IgD-negative memory B cell (primary cell): ENCODE measurements around the gene HACD4. TPM values are rescaled to one million over a fixed set of nuclear protein-coding genes. Genes with fewer than 3 reads are reported as not detected.
"Not testable (repeated sequence)": the region's sequence is repeated elsewhere in the genome, so short reads cannot be mapped to it uniquely, and the experiment has no call there.

Experiments used
- H3K27ac Mint-ChIP-seq, 3 donors: one replicate each; pipeline ENCODE4 v1.8.0; 2020 to 2022; ENCODE audit warnings: mild to moderate bottlenecking in 3 of 3, mixed read lengths in 3 of 3, moderate library complexity in 1 of 3
- H3K27me3 Mint-ChIP-seq: one replicate; pipeline ENCODE4 v1.8.0; 2021; ENCODE audit warnings: mixed read lengths
- H3K36me3 Mint-ChIP-seq: one replicate; pipeline ENCODE4 v1.8.0; 2020; ENCODE audit warnings: mild to moderate bottlenecking, mixed read lengths
- H3K4me1 Mint-ChIP-seq, 3 donors: one replicate each; pipeline ENCODE4 v1.8.0; 2020 to 2022; ENCODE audit warnings: mixed read lengths in 3 of 3, mild to moderate bottlenecking in 1 of 3
- H3K4me3 Mint-ChIP-seq, 4 donors: one replicate each; pipeline ENCODE4 v1.8.0; 2020 to 2022; ENCODE audit warnings: mild to moderate bottlenecking in 4 of 4, mixed read lengths in 4 of 4, moderate library complexity in 3 of 4
- H3K9me3 Mint-ChIP-seq, 3 donors: one replicate each; pipeline ENCODE4 v1.8.0; 2020 to 2021; ENCODE audit warnings: mixed read lengths in 3 of 3, mild to moderate bottlenecking in 1 of 3
- polyA plus RNA-seq: library from polyadenylated mRNA; unstranded; fragments of 300-500 nt; fragmentation: Illumina TruSeq; gene quantifications from one replicate; pipeline ENCODE4 v1.2.3, GENCODE V29; 2021

HACD4 gene
- polyA plus RNA-seq, 1 donor from 2014 or later = 4.4 TPM

GRCh38 chr9:20995616-20996015, 35.8 kb downstream of the HACD4 start:
- H3K4me1 Mint-ChIP-seq = peaks cover 27 to 50% (median 43%) of the 10 kb centered on the region in 3 donors
- H3K36me3 Mint-ChIP-seq = peaks cover 14% of the 10 kb centered on the region
- H3K27ac Mint-ChIP-seq = no peak overlapping the region
- peaks cover 3% of the 10 kb centered on the region for H3K27me3 Mint-ChIP-seq
- peak overlapping the region in 2 of 4 donors; percentile 6 to 7 for H3K4me3 Mint-ChIP-seq
- peaks cover 0 to 2% (median 0%) of the 10 kb centered on the region in 3 donors for H3K9me3 Mint-ChIP-seq

GRCh38 chr9:20994486-20994885, 37.0 kb downstream of the HACD4 start:
- Mint-ChIP-seq H3K27ac (no peak overlapping the region), H3K4me1 (peaks cover 28 to 56% (median 48%) of the 10 kb centered on the region in 3 donors), H3K36me3 (peaks cover 16% of the 10 kb centered on the region)

GRCh38 chr9:20990867-20991266, 40.6 kb downstream of the HACD4 start:
- H3K4me3 Mint-ChIP-seq = no peak overlapping the region
- H3K9me3 Mint-ChIP-seq = no peaks in the 10 kb centered on the region
- peak overlapping the region in 1 of 3 donors; percentile 88 for H3K27ac Mint-ChIP-seq
- peaks cover 3% of the 10 kb centered on the region for H3K27me3 Mint-ChIP-seq
- peaks cover 16% of the 10 kb centered on the region for H3K36me3 Mint-ChIP-seq
- H3K4me1 Mint-ChIP-seq = peaks cover 10 to 49% (median 27%) of the 10 kb centered on the region in 3 donors

More at GRCh38 chr9:20994486-20994885, 37.0 kb downstream of the HACD4 start:
- no peaks in the 10 kb centered on the region for H3K9me3 Mint-ChIP-seq
- H3K27me3 Mint-ChIP-seq = peaks cover 6% of the 10 kb centered on the region
- H3K4me3 Mint-ChIP-seq = no peak overlapping the region

- peaks cover 3% of the 10 kb centered on the region for H3K27me3 Mint-ChIP-seq
- peak overlapping the region in 1 of 3 donors; percentile 17 for H3K27ac Mint-ChIP-seq
- peaks cover 16% of the 10 kb centered on the region for H3K36me3 Mint-ChIP-seq
- H3K4me1 Mint-ChIP-seq = peaks cover 3 to 40% (median 17%) of the 10 kb centered on the region in 3 donors
- no peak overlapping the region for H3K4me3 Mint-ChIP-seq
- H3K9me3 Mint-ChIP-seq = no peaks in the 10 kb centered on the region
Observed at GRCh38 chr9:20989923-20990341, 41.5 kb downstream of the HACD4 start.

- Mint-ChIP-seq H3K36me3 (peaks cover 12% of the 10 kb centered on the region), H3K9me3 (no peaks in the 10 kb centered on the region), H3K4me3 (no peak overlapping the region), H3K27me3 (peaks cover 3% of the 10 kb centered on the region), H3K27ac (no peak overlapping the region), H3K4me1 (peaks cover 2 to 33% (median 9%) of the 10 kb centered on the region in 3 donors)
Observed at GRCh38 chr9:20988671-20989315, 42.6 kb downstream of the HACD4 start.

GRCh38 chr9:20988061-20988460, 43.4 kb downstream of the HACD4 start:
- Mint-ChIP-seq H3K9me3 (no peaks in the 10 kb centered on the region), H3K36me3 (peaks cover 12% of the 10 kb centered on the region), H3K4me3 (no peak overlapping the region), H3K27ac (no peak overlapping the region), H3K4me1 (peaks cover 2 to 31% (median 9%) of the 10 kb centered on the region in 3 donors), H3K27me3 (peaks cover 3% of the 10 kb centered on the region)

- H3K4me3 Mint-ChIP-seq = no peak overlapping the region
- H3K9me3 Mint-ChIP-seq = no peaks in the 10 kb centered on the region
- peaks cover 3% of the 10 kb centered on the region for H3K27me3 Mint-ChIP-seq
- H3K36me3 Mint-ChIP-seq = peaks cover 12% of the 10 kb centered on the region
- H3K27ac Mint-ChIP-seq = no peak overlapping the region
- H3K4me1 Mint-ChIP-seq = peaks cover 2 to 29% (median 9%) of the 10 kb centered on the region in 3 donors
Observed at GRCh38 chr9:20987521-20987920, 43.9 kb downstream of the HACD4 start.

GRCh38 chr9:20985851-20986600, 45.4 kb downstream of the HACD4 start:
- no peak overlapping the region for H3K4me3 Mint-ChIP-seq
- H3K9me3 Mint-ChIP-seq = no peaks in the 10 kb centered on the region
- H3K36me3 Mint-ChIP-seq = peaks cover 6% of the 10 kb centered on the region

GRCh38 chr9:20984506-20984905, 46.9 kb downstream of the HACD4 start:
- H3K4me1 Mint-ChIP-seq = peaks cover 8 to 23% (median 11%) of the 10 kb centered on the region in 3 donors
- peaks cover 3% of the 10 kb centered on the region for H3K36me3 Mint-ChIP-seq
- no peaks in the 10 kb centered on the region for H3K9me3 Mint-ChIP-seq
- no peaks in the 10 kb centered on the region for H3K27me3 Mint-ChIP-seq
- no peak overlapping the region for H3K4me3 Mint-ChIP-seq
- no peak overlapping the region for H3K27ac Mint-ChIP-seq

More at GRCh38 chr9:20985851-20986600, 45.4 kb downstream of the HACD4 start:
- Mint-ChIP-seq H3K27ac (no peak overlapping the region), H3K27me3 (peaks cover 3% of the 10 kb centered on the region), H3K4me1 (peaks cover 6 to 28% (median 13%) of the 10 kb centered on the region in 3 donors)

GRCh38 chr9:20981486-20981885, 50.0 kb downstream of the HACD4 start:
- H3K27me3 Mint-ChIP-seq = no peaks in the 10 kb centered on the region
- H3K36me3 Mint-ChIP-seq = peaks cover 6% of the 10 kb centered on the region
- H3K4me3 Mint-ChIP-seq = no peak overlapping the region
- H3K4me1 Mint-ChIP-seq = peaks cover 8 to 16% (median 11%) of the 10 kb centered on the region in 3 donors
- peaks cover 0 to 7% (median 0%) of the 10 kb centered on the region in 3 donors for H3K9me3 Mint-ChIP-seq
- H3K27ac Mint-ChIP-seq = peak overlapping the region in 1 of 3 donors; percentile 4

GRCh38 chr9:20980832-20981455, 50.5 kb downstream of the HACD4 start:
- Mint-ChIP-seq H3K4me3 (peak overlapping the region in 1 of 4 donors; percentile 32), H3K27me3 (no peaks in the 10 kb centered on the region), H3K36me3 (peaks cover 6% of the 10 kb centered on the region), H3K9me3 (peaks cover 0 to 9% (median 0%) of the 10 kb centered on the region in 3 donors), H3K27ac (peak overlapping the region; percentile 4 to 43 (median 24)), H3K4me1 (peaks cover 8 to 16% (median 11%) of the 10 kb centered on the region in 3 donors)

- H3K27ac Mint-ChIP-seq = no peak overlapping the region
- peaks cover 6% of the 10 kb centered on the region for H3K36me3 Mint-ChIP-seq
- no peaks in the 10 kb centered on the region for H3K27me3 Mint-ChIP-seq
- H3K4me1 Mint-ChIP-seq = peaks cover 11 to 20% (median 13%) of the 10 kb centered on the region in 3 donors
- H3K9me3 Mint-ChIP-seq = peaks cover 0 to 14% (median 2%) of the 10 kb centered on the region in 3 donors
- H3K4me3 Mint-ChIP-seq = no peak overlapping the region
Observed at GRCh38 chr9:20978249-20978648, 53.2 kb downstream of the HACD4 start.

- H3K4me1 Mint-ChIP-seq, H3K36me3 Mint-ChIP-seq, H3K27me3 Mint-ChIP-seq, H3K4me3 Mint-ChIP-seq, H3K27ac Mint-ChIP-seq: not testable (repeated sequence)
- peaks cover 2 to 14% (median 2%) of the 10 kb centered on the region in 3 donors for H3K9me3 Mint-ChIP-seq
Observed at GRCh38 chr9:20974191-20974938, 57.1 kb downstream of the HACD4 start.

- not testable (repeated sequence) for H3K4me1 Mint-ChIP-seq, H3K4me3 Mint-ChIP-seq, H3K27ac Mint-ChIP-seq, H3K36me3 Mint-ChIP-seq, H3K27me3 Mint-ChIP-seq
- H3K9me3 Mint-ChIP-seq = peaks cover 2 to 14% (median 2%) of the 10 kb centered on the region in 3 donors
Observed at GRCh38 chr9:20973246-20973947, 58.0 kb downstream of the HACD4 start.
